Stimulated activated memory B cell treated with anti-CD40 and anti-IgM and Interleukin-4, amounts not matched to agents 10 μg/mL and 1 μg/mL and 100 μg/mL, for 72 hours (primary cell): ENCODE results near the gene OCEL1.
"Not testable (repeated sequence)": the region's sequence is repeated elsewhere in the genome, so short reads cannot be mapped to it uniquely, and the experiment has no call there.

Source experiments
- ATAC-seq: fragments of 150-1000 bp; cut with Tn5 transposase; 2 replicates; pipeline ENCODE4 v1.10.0; 2021
- H3K27ac Mint-ChIP-seq: one replicate; pipeline ENCODE4 v1.8.0; 2022; ENCODE audit warnings: mild to moderate bottlenecking, mixed read lengths
- H3K27me3 Mint-ChIP-seq: one replicate; pipeline ENCODE4 v1.8.0; 2022; ENCODE audit warnings: mixed read lengths
- H3K36me3 Mint-ChIP-seq: one replicate; pipeline ENCODE4 v1.8.0; 2022; ENCODE audit warnings: mixed read lengths
- H3K4me1 Mint-ChIP-seq: one replicate; pipeline ENCODE4 v1.8.0; 2022; ENCODE audit warnings: mixed read lengths
- H3K4me3 Mint-ChIP-seq: one replicate; pipeline ENCODE4 v1.8.0; 2022; ENCODE audit warnings: mild to moderate bottlenecking, moderate library complexity, mixed read lengths
- H3K9me3 Mint-ChIP-seq: one replicate; pipeline ENCODE4 v1.8.0; 2022; ENCODE audit warnings: mixed read lengths

OCEL1 gene

GRCh38 chr19:17226002-17226933 lies at the start of gene OCEL1:
OCEL1 (plus strand) TSS chr19:17226226; CDS start chr19:17226248, 22 bp downstream.
- Mint-ChIP-seq H3K27ac (peak within 1 kb of the TSS; percentile 81), H3K4me1 (peaks cover 8% of the 10 kb centered on the region), H3K36me3 (no peaks in the 10 kb centered on the region), H3K9me3 (no peaks in the 10 kb centered on the region), H3K4me3 (peak within 1 kb of the TSS; percentile 86), H3K27me3 (no peaks in the 10 kb centered on the region)
- ATAC-seq, result peak; percentile 96

GRCh38 chr19:17178291-17178690 lies 47.7 kb upstream of the OCEL1 start:
- Mint-ChIP-seq H3K27ac (no peak overlapping the region), H3K36me3 (peaks cover 41% of the 10 kb centered on the region), H3K4me1 (peaks cover 24% of the 10 kb centered on the region), H3K4me3 (no peak overlapping the region), H3K27me3 (no peaks in the 10 kb centered on the region), H3K9me3 (no peaks in the 10 kb centered on the region)
- no peak for ATAC-seq

GRCh38 chr19:17180997-17181702 lies 44.9 kb upstream of the OCEL1 start:
- no peak for ATAC-seq
- Mint-ChIP-seq H3K36me3 (peaks cover 36% of the 10 kb centered on the region), H3K27ac (peak overlapping the region; percentile 76)

GRCh38 chr19:17183271-17183761 lies 42.7 kb upstream of the OCEL1 start:
- H3K36me3 Mint-ChIP-seq, result peaks cover 41% of the 10 kb centered on the region
- H3K9me3 Mint-ChIP-seq, result no peaks in the 10 kb centered on the region
- no peaks in the 10 kb centered on the region for H3K27me3 Mint-ChIP-seq
- peak overlapping the region; percentile 93 for H3K27ac Mint-ChIP-seq
- peak; percentile 70 for ATAC-seq
- H3K4me3 Mint-ChIP-seq, result peak overlapping the region; percentile 78
- H3K4me1 Mint-ChIP-seq, result peaks cover 44% of the 10 kb centered on the region

More at GRCh38 chr19:17180997-17181702, 44.9 kb upstream of the OCEL1 start:
- Mint-ChIP-seq H3K27me3 (no peaks in the 10 kb centered on the region), H3K4me1 (peaks cover 37% of the 10 kb centered on the region), H3K4me3 (peak overlapping the region; percentile 24), H3K9me3 (no peaks in the 10 kb centered on the region)

- Mint-ChIP-seq H3K27ac (peak overlapping the region; percentile 93), H3K9me3 (no peaks in the 10 kb centered on the region), H3K4me3 (peak overlapping the region; percentile 78), H3K4me1 (peaks cover 44% of the 10 kb centered on the region), H3K27me3 (no peaks in the 10 kb centered on the region), H3K36me3 (peaks cover 41% of the 10 kb centered on the region)
- peak; percentile 95 for ATAC-seq
Measured at GRCh38 chr19:17183858-17184321, 42.1 kb upstream of the OCEL1 start.

GRCh38 chr19:17184371-17184841 lies 41.6 kb upstream of the OCEL1 start:
- Mint-ChIP-seq H3K9me3 (no peaks in the 10 kb centered on the region), H3K36me3 (peaks cover 44% of the 10 kb centered on the region), H3K4me1 (peaks cover 44% of the 10 kb centered on the region), H3K27ac (peak overlapping the region; percentile 93), H3K27me3 (no peaks in the 10 kb centered on the region), H3K4me3 (peak overlapping the region; percentile 78)
- peak; percentile 82 for ATAC-seq

- ATAC-seq, result no peak
- Mint-ChIP-seq H3K27ac (peak overlapping the region; percentile 93), H3K4me3 (no peak overlapping the region), H3K9me3 (no peaks in the 10 kb centered on the region), H3K4me1 (peaks cover 42% of the 10 kb centered on the region), H3K36me3 (peaks cover 45% of the 10 kb centered on the region), H3K27me3 (no peaks in the 10 kb centered on the region)
Measured at GRCh38 chr19:17185590-17185989, 40.4 kb upstream of the OCEL1 start.

GRCh38 chr19:17191736-17192135 lies 34.3 kb upstream of the OCEL1 start:
- H3K4me3 Mint-ChIP-seq, H3K27me3 Mint-ChIP-seq, H3K9me3 Mint-ChIP-seq: not testable (repeated sequence)
- peak overlapping the region; percentile 75 for H3K27ac Mint-ChIP-seq
- H3K4me1 Mint-ChIP-seq, result peaks cover 19% of the 10 kb centered on the region
- peak; percentile 45 for ATAC-seq
- peaks cover 64% of the 10 kb centered on the region for H3K36me3 Mint-ChIP-seq

- H3K9me3 Mint-ChIP-seq, result no peaks in the 10 kb centered on the region
- no peak for ATAC-seq
- H3K4me3 Mint-ChIP-seq, result no peak overlapping the region
- H3K4me1 Mint-ChIP-seq, result peaks cover 22% of the 10 kb centered on the region
- peaks cover 64% of the 10 kb centered on the region for H3K36me3 Mint-ChIP-seq
- no peak overlapping the region for H3K27ac Mint-ChIP-seq
- no peaks in the 10 kb centered on the region for H3K27me3 Mint-ChIP-seq
Measured at GRCh38 chr19:17192751-17193150, 33.3 kb upstream of the OCEL1 start.

- Mint-ChIP-seq H3K4me3 (no peak overlapping the region), H3K27ac (no peak overlapping the region), H3K4me1 (peaks cover 22% of the 10 kb centered on the region), H3K27me3 (no peaks in the 10 kb centered on the region), H3K36me3 (peaks cover 75% of the 10 kb centered on the region), H3K9me3 (no peaks in the 10 kb centered on the region)
- ATAC-seq, result no peak
Measured at GRCh38 chr19:17194608-17195007, 31.4 kb upstream of the OCEL1 start.

GRCh38 chr19:17195106-17195505 lies 30.9 kb upstream of the OCEL1 start:
- no peak for ATAC-seq
- no peak overlapping the region for H3K27ac Mint-ChIP-seq
- peaks cover 77% of the 10 kb centered on the region for H3K36me3 Mint-ChIP-seq
- H3K4me3 Mint-ChIP-seq, result no peak overlapping the region
- no peaks in the 10 kb centered on the region for H3K27me3 Mint-ChIP-seq
- peaks cover 22% of the 10 kb centered on the region for H3K4me1 Mint-ChIP-seq
- H3K9me3 Mint-ChIP-seq, result no peaks in the 10 kb centered on the region

GRCh38 chr19:17196610-17197009 lies 29.4 kb upstream of the OCEL1 start:
- no peaks in the 10 kb centered on the region for H3K9me3 Mint-ChIP-seq
- H3K4me3 Mint-ChIP-seq, result no peak overlapping the region
- no peaks in the 10 kb centered on the region for H3K27me3 Mint-ChIP-seq
- H3K4me1 Mint-ChIP-seq, result peaks cover 14% of the 10 kb centered on the region
- peak overlapping the region; percentile 4 for H3K27ac Mint-ChIP-seq
- no peak for ATAC-seq
- peaks cover 82% of the 10 kb centered on the region for H3K36me3 Mint-ChIP-seq

GRCh38 chr19:17197666-17198065 lies 28.4 kb upstream of the OCEL1 start:
- no peak for ATAC-seq
- H3K4me3 Mint-ChIP-seq, result no peak overlapping the region
- H3K9me3 Mint-ChIP-seq, result no peaks in the 10 kb centered on the region
- peaks cover 14% of the 10 kb centered on the region for H3K4me1 Mint-ChIP-seq
- no peak overlapping the region for H3K27ac Mint-ChIP-seq
- H3K27me3 Mint-ChIP-seq, result no peaks in the 10 kb centered on the region
- peaks cover 90% of the 10 kb centered on the region for H3K36me3 Mint-ChIP-seq

GRCh38 chr19:17200408-17201079 lies 25.5 kb upstream of the OCEL1 start:
- Mint-ChIP-seq H3K36me3 (peaks cover 90% of the 10 kb centered on the region), H3K27ac (no peak overlapping the region), H3K4me3 (no peak overlapping the region), H3K27me3 (no peaks in the 10 kb centered on the region), H3K9me3 (no peaks in the 10 kb centered on the region), H3K4me1 (peaks cover 20% of the 10 kb centered on the region)
- ATAC-seq, result no peak

- peaks cover 77% of the 10 kb centered on the region for H3K36me3 Mint-ChIP-seq
- H3K4me1 Mint-ChIP-seq, result peaks cover 8% of the 10 kb centered on the region
- no peak overlapping the region for H3K27ac Mint-ChIP-seq
- no peak overlapping the region for H3K4me3 Mint-ChIP-seq
- no peaks in the 10 kb centered on the region for H3K9me3 Mint-ChIP-seq
- H3K27me3 Mint-ChIP-seq, result no peaks in the 10 kb centered on the region
- peak; percentile 29 for ATAC-seq
Measured at GRCh38 chr19:17202249-17202648, 23.8 kb upstream of the OCEL1 start.
